ENCODE results near the gene SLC25A48.

Gene SLC25A48

GRCh38 chr5:135813758-135814157, 20.7 kb upstream of the SLC25A48 start:
- Histone ChIP-seq H3K9me3 (ENCODE audit: insufficient read depth, low read depth, low read length) (no peaks in the 10 kb centered on the region), H2BK12ac (ENCODE audit: low read length) (no peak overlapping the region), H3K9ac (ENCODE audit: low read length) (no peak overlapping the region), H2BK5ac (ENCODE audit: low read depth, low read length, poor library complexity) (no peak overlapping the region), H3K14ac (ENCODE audit: low read length) (no peak overlapping the region), H3K79me2 (ENCODE audit: control insufficient read depth, insufficient read depth, low read length, poor library complexity) (no peaks in the 10 kb centered on the region), H4K91ac (ENCODE audit: low read depth, low read length) (no peak overlapping the region), H3K27me3 (ENCODE audit: insufficient read depth, low read length) (no peaks in the 10 kb centered on the region), H4K12ac (ENCODE audit: low read depth, low read length) (no peak overlapping the region), H4K8ac (ENCODE audit: low read depth, low read length) (no peak overlapping the region), H3K4me3 (ENCODE audit: low read depth, low read length) (no peak overlapping the region), H2AK5ac (ENCODE audit: low read length) (no peak overlapping the region), H3K79me1 (ENCODE audit: low read length) (no peaks in the 10 kb centered on the region), H3K4ac (ENCODE audit: low read depth, low read length) (no peak overlapping the region), H2BK120ac (ENCODE audit: insufficient read depth, low read length, poor library complexity) (no peak overlapping the region), H3K27ac (ENCODE audit: low read depth, low read length) (no peak overlapping the region), H3K36me3 (ENCODE audit: control insufficient read depth in 1 of 2, insufficient read depth in 2 of 2, low read length in 2 of 2) (no peaks in the 10 kb centered on the region), H3K4me1 (ENCODE audit: control insufficient read depth in 1 of 2, insufficient read depth in 2 of 2, low read length in 2 of 2) (peaks cover 2 to 4% of the 10 kb centered on the region in 2 experiments), H3K23ac (ENCODE audit: low read length) (no peak overlapping the region), H2AFZ (ENCODE audit: insufficient read depth, low read length, poor library complexity) (no peak overlapping the region), H3K4me2 (ENCODE audit: low read length) (no peak overlapping the region), H3K18ac (ENCODE audit: low read length) (no peak overlapping the region)
- DNase-seq, result no peak
- WGBS (ENCODE audit: extremely low coverage, insufficient coverage, insufficient read length), result no CpG with 5 or more reads among the region's 7 CpGs

GRCh38 chr5:135814316-135814715, 20.1 kb upstream of the SLC25A48 start:
- Histone ChIP-seq H3K36me3 (ENCODE audit: control insufficient read depth in 1 of 2, insufficient read depth in 2 of 2, low read length in 2 of 2) (no peaks in the 10 kb centered on the region), H3K4me3 (ENCODE audit: low read depth, low read length) (no peak overlapping the region), H2BK5ac (ENCODE audit: low read depth, low read length, poor library complexity) (no peak overlapping the region), H3K23ac (ENCODE audit: low read length) (no peak overlapping the region), H3K79me2 (ENCODE audit: control insufficient read depth, insufficient read depth, low read length, poor library complexity) (no peaks in the 10 kb centered on the region), H3K4me1 (ENCODE audit: control insufficient read depth in 1 of 2, insufficient read depth in 2 of 2, low read length in 2 of 2) (peaks cover 2 to 4% of the 10 kb centered on the region in 2 experiments), H4K91ac (ENCODE audit: low read depth, low read length) (no peak overlapping the region), H4K8ac (ENCODE audit: low read depth, low read length) (no peak overlapping the region), H2AK5ac (ENCODE audit: low read length) (no peak overlapping the region), H3K9me3 (ENCODE audit: insufficient read depth, low read depth, low read length) (no peaks in the 10 kb centered on the region), H3K79me1 (ENCODE audit: low read length) (no peaks in the 10 kb centered on the region), H3K27ac (ENCODE audit: low read depth, low read length) (no peak overlapping the region), H2BK120ac (ENCODE audit: insufficient read depth, low read length, poor library complexity) (no peak overlapping the region), H3K9ac (ENCODE audit: low read length) (no peak overlapping the region), H2AFZ (ENCODE audit: insufficient read depth, low read length, poor library complexity) (no peak overlapping the region), H3K14ac (ENCODE audit: low read length) (no peak overlapping the region), H3K27me3 (ENCODE audit: insufficient read depth, low read length) (no peaks in the 10 kb centered on the region), H4K12ac (ENCODE audit: low read depth, low read length) (no peak overlapping the region), H3K4me2 (ENCODE audit: low read length) (no peak overlapping the region), H3K4ac (ENCODE audit: low read depth, low read length) (no peak overlapping the region), H3K18ac (ENCODE audit: low read length) (no peak overlapping the region), H2BK12ac (ENCODE audit: low read length) (no peak overlapping the region)
- WGBS (ENCODE audit: extremely low coverage, insufficient coverage, insufficient read length), result no CpG with 5 or more reads among the region's 3 CpGs
- DNase-seq, result peak in 1 of 2 donors; percentile 42

- no peak overlapping the region for H4K91ac ChIP-seq (ENCODE audit: low read depth, low read length)
- no peak overlapping the region for H2AFZ ChIP-seq (ENCODE audit: insufficient read depth, low read length, poor library complexity)
- no peak overlapping the region for H2AK5ac ChIP-seq (ENCODE audit: low read length)
- H3K9ac ChIP-seq (ENCODE audit: low read length), result no peak overlapping the region
- DNase-seq, result no peak
- no peaks in the 10 kb centered on the region for H3K27me3 ChIP-seq (ENCODE audit: insufficient read depth, low read length)
- H3K36me3 ChIP-seq (ENCODE audit: control insufficient read depth in 1 of 2, insufficient read depth in 2 of 2, low read length in 2 of 2), result no peaks in the 10 kb centered on the region
- H3K27ac ChIP-seq (ENCODE audit: low read depth, low read length), result no peak overlapping the region
- no peak overlapping the region for H2BK12ac ChIP-seq (ENCODE audit: low read length)
- WGBS (ENCODE audit: extremely low coverage, insufficient coverage, insufficient read length), result no CpG with 5 or more reads among the region's 3 CpGs
- H3K4ac ChIP-seq (ENCODE audit: low read depth, low read length), result no peak overlapping the region
- H4K12ac ChIP-seq (ENCODE audit: low read depth, low read length), result no peak overlapping the region
- no peak overlapping the region for H3K4me2 ChIP-seq (ENCODE audit: low read length)
- H2BK5ac ChIP-seq (ENCODE audit: low read depth, low read length, poor library complexity), result no peak overlapping the region
- H3K14ac ChIP-seq (ENCODE audit: low read length), result no peak overlapping the region
- H3K79me2 ChIP-seq (ENCODE audit: control insufficient read depth, insufficient read depth, low read length, poor library complexity), result no peaks in the 10 kb centered on the region
- peaks cover 2 to 4% of the 10 kb centered on the region in 2 experiments for H3K4me1 ChIP-seq (ENCODE audit: control insufficient read depth in 1 of 2, insufficient read depth in 2 of 2, low read length in 2 of 2)
- no peak overlapping the region for H4K8ac ChIP-seq (ENCODE audit: low read depth, low read length)
- H2BK120ac ChIP-seq (ENCODE audit: insufficient read depth, low read length, poor library complexity), result no peak overlapping the region
- H3K18ac ChIP-seq (ENCODE audit: low read length), result no peak overlapping the region
- no peak overlapping the region for H3K4me3 ChIP-seq (ENCODE audit: low read depth, low read length)
- H3K9me3 ChIP-seq (ENCODE audit: insufficient read depth, low read depth, low read length), result no peaks in the 10 kb centered on the region
- no peaks in the 10 kb centered on the region for H3K79me1 ChIP-seq (ENCODE audit: low read length)
- no peak overlapping the region for H3K23ac ChIP-seq (ENCODE audit: low read length)
Observed at GRCh38 chr5:135814812-135815211, 19.7 kb upstream of the SLC25A48 start.

GRCh38 chr5:135821061-135821801, 13.2 kb upstream of the SLC25A48 start:
- Histone ChIP-seq H3K18ac (ENCODE audit: low read length) (no peak overlapping the region), H3K27me3 (ENCODE audit: insufficient read depth, low read length) (no peaks in the 10 kb centered on the region), H3K23ac (ENCODE audit: low read length) (no peak overlapping the region), H2BK120ac (ENCODE audit: insufficient read depth, low read length, poor library complexity) (no peak overlapping the region), H3K79me2 (ENCODE audit: control insufficient read depth, insufficient read depth, low read length, poor library complexity) (no peaks in the 10 kb centered on the region), H3K9ac (ENCODE audit: low read length) (no peak overlapping the region), H3K27ac (ENCODE audit: low read depth, low read length) (no peak overlapping the region), H3K9me3 (ENCODE audit: insufficient read depth, low read depth, low read length) (no peaks in the 10 kb centered on the region), H3K14ac (ENCODE audit: low read length) (no peak overlapping the region), H3K79me1 (ENCODE audit: low read length) (no peaks in the 10 kb centered on the region), H3K36me3 (ENCODE audit: control insufficient read depth in 1 of 2, insufficient read depth in 2 of 2, low read length in 2 of 2) (no peaks in the 10 kb centered on the region), H2BK5ac (ENCODE audit: low read depth, low read length, poor library complexity) (no peak overlapping the region), H4K8ac (ENCODE audit: low read depth, low read length) (no peak overlapping the region), H2BK12ac (ENCODE audit: low read length) (no peak overlapping the region), H3K4me2 (ENCODE audit: low read length) (no peak overlapping the region), H2AK5ac (ENCODE audit: low read length) (no peak overlapping the region), H3K4me3 (ENCODE audit: low read depth, low read length) (no peak overlapping the region), H3K4ac (ENCODE audit: low read depth, low read length) (no peak overlapping the region), H2AFZ (ENCODE audit: insufficient read depth, low read length, poor library complexity) (no peak overlapping the region), H3K4me1 (ENCODE audit: control insufficient read depth in 1 of 2, insufficient read depth in 2 of 2, low read length in 2 of 2) (no peaks in the 10 kb centered on the region), H4K12ac (ENCODE audit: low read depth, low read length) (no peak overlapping the region), H4K91ac (ENCODE audit: low read depth, low read length) (no peak overlapping the region)
- no CpG with 5 or more reads among the region's 5 CpGs for WGBS (ENCODE audit: extremely low coverage, insufficient coverage, insufficient read length)
- DNase-seq, result no peak
